Thyroid gland (tissue), 4 donors: Measurements from ENCODE around the gene TMPRSS13.

Experiments
- CTCF ChIP-seq, 6 experiments: fragments of 200-600 bp in 3 of 6; fragments of 450-650 bp in 3 of 6; sonication (generic) in 3 of 6; IDR thresholded peaks; one replicate each; pipeline ENCODE4 v1.5.1; 2016 to 2019; ENCODE audit warnings: antibody characterized with exemption in 6 of 6, mild to moderate bottlenecking in 2 of 6, inconsistent platforms in 1 of 6, moderate library complexity in 1 of 6
- POLR2A ChIP-seq, 2 donors: fragments of 450-650 bp; IDR thresholded peaks; one replicate each; pipeline ENCODE4 v1.6.1; 2017; ENCODE audit warnings: antibody characterized with exemption in 2 of 2, mild to moderate bottlenecking in 2 of 2, moderate library complexity in 1 of 2

DNA sequence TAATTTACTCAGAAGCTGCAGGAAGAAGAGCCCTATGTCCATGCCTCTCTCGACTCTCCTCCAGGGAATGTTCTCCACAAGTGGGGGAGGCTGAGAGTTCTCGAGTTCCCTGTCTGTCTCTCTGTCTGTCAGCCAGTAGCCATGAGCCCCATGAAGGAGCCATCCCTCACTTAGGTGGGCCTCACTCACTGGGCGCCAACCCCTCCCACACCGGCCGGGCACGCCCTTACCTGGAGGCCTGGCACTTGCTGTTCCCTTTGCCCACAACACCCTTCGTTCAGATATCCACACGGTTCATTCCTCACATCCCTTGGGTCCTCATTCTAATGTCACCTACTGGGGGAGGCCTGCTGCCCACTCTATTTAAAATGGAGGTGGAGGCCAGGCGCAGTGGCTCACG lies 42.8 kb upstream of the TMPRSS13 start:
- TF ChIP-seq CTCF (IDR thresholded peaks at IDR 0.05) (no peak), POLR2A (IDR thresholded peaks at IDR 0.05) (no peak)
